DMS 273 (cell line): ENCODE results near the gene UBTF.
"Not testable (repeated sequence)": the region's sequence is repeated elsewhere in the genome, so short reads cannot be mapped to it uniquely, and the experiment has no call there.

ENCODE experiments used
- DNase-seq: peaks from one replicate; lab custom pipeline; 2025; ENCODE audit not compliant: unreplicated experiment; lab: John Stamatoyannopoulos, UW

Gene UBTF

GRCh38 chr17:44247440-44247841 lies 28.0 kb upstream of the UBTF start:
- DNase-seq: no peak

DNA sequence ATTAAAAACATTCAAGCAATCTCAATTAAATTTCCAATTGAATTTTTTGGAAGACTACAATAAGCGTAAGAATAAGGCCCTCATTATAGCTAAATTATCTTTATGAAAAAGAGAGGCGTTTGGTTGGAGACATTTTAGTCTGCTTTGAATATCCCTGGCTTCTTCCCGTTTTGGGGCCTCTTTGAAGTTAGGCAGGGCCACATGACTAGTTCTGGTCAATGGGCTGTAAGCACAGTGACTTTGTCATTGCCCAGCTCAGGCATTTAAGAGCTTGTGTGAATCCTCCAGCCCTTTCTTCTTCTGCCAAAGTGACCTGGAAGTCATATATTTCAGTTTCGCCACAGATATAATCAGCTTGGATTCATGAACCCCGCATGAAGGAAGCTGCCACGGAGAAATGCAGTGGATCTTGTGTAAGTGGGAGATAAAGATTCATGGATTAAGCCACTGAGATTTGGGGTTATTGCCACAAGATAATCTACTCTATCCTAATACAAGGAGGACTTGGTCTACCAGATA lies 21.7 kb upstream of the UBTF start:
- no peak for DNase-seq

DNA sequence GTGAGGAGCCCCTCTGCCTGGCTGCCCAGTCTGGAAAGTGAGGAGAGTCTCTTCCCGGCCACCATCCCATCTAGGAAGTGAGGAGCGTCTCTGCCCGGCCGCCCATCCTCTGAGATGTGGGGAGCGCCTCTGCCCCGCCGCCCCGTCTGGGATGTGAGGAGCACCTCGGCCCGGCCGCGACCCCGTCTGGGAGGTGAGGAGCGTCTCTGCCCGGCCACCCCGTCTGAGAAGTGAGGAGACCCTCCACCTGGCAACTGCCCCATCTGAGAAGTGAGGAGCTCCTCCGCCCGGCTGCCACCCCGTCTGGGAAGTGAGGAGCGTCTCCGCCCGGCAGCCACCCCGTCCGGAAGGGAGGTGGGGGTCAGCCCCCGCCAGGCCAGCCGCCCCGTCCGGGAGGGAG lies 18.4 kb upstream of the UBTF start:
- not testable (repeated sequence) for DNase-seq

- DNase-seq: no peak
Measured at GRCh38 chr17:44236444-44236991, 17.0 kb upstream of the UBTF start.

- no peak for DNase-seq
Measured at GRCh38 chr17:44235583-44235936, 16.1 kb upstream of the UBTF start.

GRCh38 chr17:44233582-44233981 lies 14.1 kb upstream of the UBTF start:
- no peak for DNase-seq

- DNase-seq: no peak
Measured at GRCh38 chr17:44232061-44232460, 12.6 kb upstream of the UBTF start.

DNA sequence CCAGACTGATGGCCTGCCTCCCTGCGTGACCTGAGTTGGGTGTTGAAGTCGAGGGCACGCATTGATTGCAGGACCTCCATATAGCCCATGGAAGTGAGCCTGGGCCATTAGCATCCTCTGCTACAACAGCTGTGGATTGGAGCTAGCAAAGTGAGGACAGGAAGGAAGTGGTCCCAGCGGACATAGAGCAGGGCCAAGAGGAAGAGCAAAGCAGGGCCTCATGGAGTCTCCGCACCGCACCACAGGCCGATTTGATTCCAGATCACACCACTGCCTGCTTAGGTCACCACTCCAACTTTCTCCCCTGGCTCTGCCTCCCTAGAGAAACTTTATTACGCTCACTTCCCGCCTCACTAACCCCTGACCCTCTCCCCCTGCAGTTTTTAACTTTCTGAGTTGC lies 10.7 kb upstream of the UBTF start:
- no peak for DNase-seq

GRCh38 chr17:44229090-44229489 lies 9.6 kb upstream of the UBTF start:
- no peak for DNase-seq

DNA sequence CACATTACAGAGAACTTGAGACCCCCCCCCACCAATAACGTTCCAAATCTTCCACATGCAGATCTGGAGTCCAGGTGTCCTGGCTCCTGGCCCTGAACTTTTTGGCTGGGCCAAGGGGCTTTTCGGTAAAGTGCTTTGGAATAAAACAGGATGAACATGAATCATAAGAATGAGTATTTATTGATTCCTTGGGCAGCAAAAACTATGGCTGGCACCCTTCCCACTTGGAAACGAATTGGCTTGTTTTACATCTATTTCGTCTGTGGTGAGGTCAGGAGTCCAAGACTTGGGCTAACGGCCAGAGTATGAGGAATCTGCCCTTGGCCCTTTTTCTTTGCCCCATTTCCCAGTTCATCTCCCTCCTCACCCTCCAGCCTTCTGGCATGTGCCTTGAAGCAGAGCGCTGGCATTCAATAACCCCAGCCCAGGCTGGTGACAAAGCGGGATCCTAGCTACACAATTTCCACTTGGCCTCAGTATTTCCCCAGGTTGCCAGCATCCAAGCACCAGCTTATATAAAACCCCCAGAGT lies 4.1 kb upstream of the UBTF start:
- peak; percentile 86 for DNase-seq

DNA sequence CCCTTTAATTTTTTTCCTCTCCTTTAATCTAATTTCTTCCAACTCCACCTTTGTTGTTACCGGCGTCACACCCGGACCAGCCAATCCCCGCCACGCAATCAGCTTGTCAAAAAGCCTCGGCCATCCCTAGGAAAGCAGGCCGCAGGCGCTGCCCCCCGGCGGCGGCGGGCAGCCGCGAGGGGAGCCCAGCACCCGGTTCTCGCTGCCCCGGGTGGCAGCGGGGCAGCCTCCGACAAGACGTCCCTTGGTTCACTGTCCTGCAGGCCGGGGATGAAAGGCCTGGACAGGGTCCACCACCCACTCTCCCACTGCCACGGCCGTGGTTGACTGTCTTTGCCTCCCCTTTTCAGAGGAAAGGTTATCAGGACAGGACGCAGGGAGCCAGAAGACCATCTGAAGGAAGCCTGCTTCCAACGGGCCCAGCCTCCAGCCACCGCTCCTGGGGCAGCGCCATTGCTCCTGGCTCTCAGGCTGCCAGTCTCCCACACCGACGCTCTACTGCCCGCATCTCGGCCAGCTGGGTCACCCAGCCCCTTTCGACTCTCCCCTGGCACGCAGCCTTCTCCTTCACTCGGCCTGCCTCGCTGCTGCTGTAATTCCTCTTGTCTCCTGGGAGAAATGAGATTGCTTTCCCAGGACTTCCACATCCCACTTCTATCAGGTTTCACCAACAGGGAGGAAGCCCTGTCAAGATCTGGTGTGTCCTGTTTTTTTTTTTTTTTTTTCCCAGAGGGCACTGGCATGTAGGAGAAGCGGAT lies 2.8 kb upstream of the UBTF start:
- DNase-seq: peak; percentile 96

DNA sequence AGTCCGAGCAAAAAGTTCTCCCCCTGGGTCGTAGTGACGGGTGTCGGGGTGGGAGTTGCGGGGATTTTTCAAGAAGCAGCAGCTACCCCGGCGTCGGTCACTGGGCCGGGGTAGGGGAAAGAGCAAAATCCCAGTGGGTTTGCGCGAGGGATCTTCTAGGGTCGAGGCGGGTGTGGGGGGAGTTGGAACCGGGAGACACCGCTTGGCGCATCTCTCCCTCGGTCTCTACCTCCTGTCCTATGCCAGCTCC lies 2.3 kb upstream of the UBTF start:
- no peak for DNase-seq

- DNase-seq: peak; percentile 97
Measured at GRCh38 chr17:44221084-44221861, 1.8 kb upstream of the UBTF start.

- DNase-seq: peak; percentile 84
Measured at GRCh38 chr17:44220213-44221083, 973 bp upstream of the UBTF start.

GRCh38 chr17:44219108-44219615 lies 313 bp downstream of the UBTF start:
- peak; percentile 93 for DNase-seq

DNA sequence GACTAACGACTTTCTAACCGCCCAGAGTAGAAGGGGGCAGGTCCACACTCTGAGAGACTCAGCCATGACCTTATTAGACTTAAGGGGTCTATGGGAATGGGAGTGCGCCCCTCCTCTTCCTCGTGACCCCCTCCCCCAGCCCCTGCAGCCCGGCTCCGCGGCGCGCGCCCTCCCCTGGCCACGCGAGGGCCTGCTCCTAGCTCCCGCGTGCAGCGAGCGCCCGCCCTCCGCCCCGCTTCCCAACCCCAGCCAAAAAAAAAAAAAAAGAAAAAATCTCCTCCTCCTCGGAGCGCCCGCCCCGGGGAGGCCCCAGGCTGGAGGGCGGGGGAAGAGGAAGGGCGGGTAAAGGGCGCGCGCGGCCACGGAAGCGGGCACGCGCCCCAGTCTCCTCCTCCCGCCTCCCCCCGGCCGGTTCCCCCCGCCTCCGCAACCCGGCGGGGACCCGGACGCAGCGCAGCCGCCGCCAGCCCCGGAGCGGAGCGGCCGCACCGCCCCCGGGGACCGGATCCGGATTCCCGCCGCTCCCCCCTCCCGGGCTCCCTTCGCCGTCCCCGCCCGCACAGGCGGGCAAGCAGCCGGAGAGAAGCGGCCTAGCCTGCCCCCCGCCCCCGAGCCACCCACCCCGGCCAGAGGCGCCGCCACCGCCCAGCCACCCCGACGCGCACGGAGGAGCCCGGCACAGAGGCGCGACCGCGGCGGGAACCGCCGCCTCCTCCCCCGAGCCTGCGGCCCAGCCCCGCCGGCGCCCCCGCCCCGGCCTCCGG lies 949 bp downstream of the UBTF start:
- peak; percentile 97 for DNase-seq

DNA sequence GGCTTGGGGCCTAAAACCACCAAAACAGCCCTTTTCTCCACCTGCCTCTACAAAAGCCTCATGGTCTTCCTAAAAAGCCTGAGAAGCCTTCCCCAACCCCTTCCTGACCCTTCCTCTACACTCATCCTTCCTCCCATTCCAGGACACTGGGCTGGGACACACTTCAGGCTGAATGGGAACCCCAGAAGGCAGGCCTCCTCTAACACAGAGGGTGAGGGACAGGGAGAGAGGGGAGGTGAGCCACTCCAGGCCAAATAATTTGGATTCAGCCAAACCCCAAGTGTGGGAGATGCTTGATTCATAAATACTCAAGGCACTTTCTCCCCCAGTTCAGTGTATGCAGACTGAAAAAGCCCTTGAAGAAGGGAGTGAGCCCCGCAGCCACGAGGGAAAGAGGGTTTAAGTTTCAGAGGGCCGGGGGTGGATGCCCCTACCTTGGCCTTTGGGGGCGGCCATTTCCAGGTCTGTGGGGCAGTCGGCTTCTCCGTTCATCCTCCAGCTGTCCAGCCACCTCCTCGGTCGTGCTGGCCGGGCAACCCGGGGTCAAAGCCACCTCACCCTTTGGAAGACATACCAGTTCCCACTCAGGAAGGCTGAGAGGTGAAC lies 1.6 kb downstream of the UBTF start:
- peak; percentile 61 for DNase-seq

GRCh38 chr17:44216694-44217093 lies 2.8 kb downstream of the UBTF start:
- DNase-seq: no peak

DNA sequence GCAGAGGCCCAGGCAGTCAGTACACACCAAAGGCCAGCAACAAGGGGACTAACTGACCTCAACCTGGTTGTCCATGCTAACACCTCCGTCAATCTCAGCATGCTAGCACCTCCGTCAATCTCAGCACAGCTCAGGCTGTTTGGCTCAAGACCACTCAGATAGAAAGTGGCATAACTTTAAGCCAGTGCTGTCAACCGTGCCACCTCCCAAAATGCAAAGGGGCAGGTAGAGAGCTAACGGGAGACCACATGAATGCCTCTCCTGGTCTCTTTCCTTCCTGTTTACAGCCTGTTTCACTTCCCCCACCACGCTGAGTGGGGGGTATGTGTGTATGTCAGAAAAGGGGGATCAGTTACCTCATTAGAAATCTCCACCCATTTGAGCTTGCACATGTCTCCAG lies 3.3 kb downstream of the UBTF start:
- no peak for DNase-seq

- no peak for DNase-seq
Measured at GRCh38 chr17:44214896-44215295, 4.6 kb downstream of the UBTF start.
